Measurements from ENCODE around the gene IPO13.

GRCh38 chr1:44010935-44011471 lies 64.3 kb downstream of the IPO13 start:
- TF ChIP-seq POLR2A (IDR thresholded peaks at IDR 0.05) (no peak), CTCF (IDR thresholded peaks at IDR 0.05) (no peak)
